Memory B cell (primary cell): ENCODE results near the gene PDE7B.

Experiments
- ATAC-seq: fragments of 150-1000 bp; cut with Tn5 transposase; 2 replicates; pipeline ENCODE4 v1.10.0; 2021; ENCODE audit warnings: low read depth, mild to moderate bottlenecking, moderate library complexity
- DNase-seq, 2 donors: peaks; one replicate each; pipeline ENCODE4 v3.0.0; 2022; ENCODE audit warnings: low spot score in 2 of 2
- H3K27ac Mint-ChIP-seq: one replicate; pipeline ENCODE4 v1.8.0; 2022; ENCODE audit warnings: mild to moderate bottlenecking, moderate library complexity, mixed read lengths
- H3K27me3 Mint-ChIP-seq: one replicate; pipeline ENCODE4 v1.8.0; 2022; ENCODE audit warnings: mixed read lengths
- H3K36me3 Mint-ChIP-seq: one replicate; pipeline ENCODE4 v1.8.0; 2022; ENCODE audit warnings: mild to moderate bottlenecking, mixed read lengths
- H3K4me1 Mint-ChIP-seq: one replicate; pipeline ENCODE4 v1.8.0; 2022; ENCODE audit warnings: mixed read lengths
- H3K4me3 Mint-ChIP-seq: one replicate; pipeline ENCODE4 v1.8.0; 2022; ENCODE audit warnings: mild to moderate bottlenecking, moderate library complexity, mixed read lengths
- H3K9me3 Mint-ChIP-seq: one replicate; pipeline ENCODE4 v1.8.0; 2022; ENCODE audit warnings: mixed read lengths

PDE7B gene

GRCh38 chr6:135828021-135828420 lies 23.5 kb upstream of the PDE7B start:
- Mint-ChIP-seq H3K36me3 (no peaks in the 10 kb centered on the region), H3K27ac (no peak overlapping the region), H3K4me3 (no peak overlapping the region), H3K9me3 (no peaks in the 10 kb centered on the region), H3K27me3 (peaks cover under 1% of the 10 kb centered on the region), H3K4me1 (no peaks in the 10 kb centered on the region)
- ATAC-seq (no peak), DNase-seq (no peak)

- Mint-ChIP-seq H3K27ac (no peak overlapping the region), H3K36me3 (no peaks in the 10 kb centered on the region), H3K4me1 (no peaks in the 10 kb centered on the region)
These were observed 21.0 kb upstream of the PDE7B start for GRCh38 chr6:135830452-135830881.

GRCh38 chr6:135831016-135831415 lies 20.5 kb upstream of the PDE7B start:
- H3K27me3 Mint-ChIP-seq: peaks cover 7% of the 10 kb centered on the region
- no peak overlapping the region for H3K4me3 Mint-ChIP-seq
- no peaks in the 10 kb centered on the region for H3K9me3 Mint-ChIP-seq
- no peak for ATAC-seq
- H3K27ac Mint-ChIP-seq: no peak overlapping the region
- H3K4me1 Mint-ChIP-seq: no peaks in the 10 kb centered on the region
- no peak for DNase-seq
- H3K36me3 Mint-ChIP-seq: no peaks in the 10 kb centered on the region

More at GRCh38 chr6:135830452-135830881, 21.0 kb upstream of the PDE7B start:
- H3K27me3 Mint-ChIP-seq: peaks cover 7% of the 10 kb centered on the region
- DNase-seq (no peak), ATAC-seq (no peak)
- no peak overlapping the region for H3K4me3 Mint-ChIP-seq
- H3K9me3 Mint-ChIP-seq: no peaks in the 10 kb centered on the region

GRCh38 chr6:135832166-135832565 lies 19.3 kb upstream of the PDE7B start:
- no peaks in the 10 kb centered on the region for H3K9me3 Mint-ChIP-seq
- H3K27me3 Mint-ChIP-seq: peaks cover 7% of the 10 kb centered on the region
- H3K27ac Mint-ChIP-seq: no peak overlapping the region
- no peaks in the 10 kb centered on the region for H3K4me1 Mint-ChIP-seq
- no peak overlapping the region for H3K4me3 Mint-ChIP-seq
- DNase-seq: no peak
- no peak for ATAC-seq
- H3K36me3 Mint-ChIP-seq: no peaks in the 10 kb centered on the region

GRCh38 chr6:135833771-135834170 lies 17.7 kb upstream of the PDE7B start:
- Mint-ChIP-seq H3K4me3 (no peak overlapping the region), H3K27me3 (peaks cover 7% of the 10 kb centered on the region), H3K27ac (no peak overlapping the region), H3K9me3 (no peaks in the 10 kb centered on the region), H3K4me1 (no peaks in the 10 kb centered on the region), H3K36me3 (no peaks in the 10 kb centered on the region)
- ATAC-seq (no peak), DNase-seq (no peak)

- Mint-ChIP-seq H3K36me3 (peaks cover under 1% of the 10 kb centered on the region), H3K9me3 (peaks cover 2% of the 10 kb centered on the region), H3K27me3 (peaks cover 8% of the 10 kb centered on the region), H3K27ac (no peak overlapping the region), H3K4me1 (no peaks in the 10 kb centered on the region), H3K4me3 (no peak overlapping the region)
- DNase-seq: no peak
- ATAC-seq: no peak
These were observed 13.6 kb upstream of the PDE7B start for GRCh38 chr6:135837735-135838449.

- Mint-ChIP-seq H3K27me3 (peaks cover 5% of the 10 kb centered on the region), H3K27ac (no peak overlapping the region), H3K4me1 (no peaks in the 10 kb centered on the region), H3K36me3 (peaks cover 2% of the 10 kb centered on the region), H3K9me3 (peaks cover 3% of the 10 kb centered on the region), H3K4me3 (no peak overlapping the region)
- ATAC-seq (no peak), DNase-seq (no peak)
These were observed 12.4 kb upstream of the PDE7B start for GRCh38 chr6:135839121-135839520.

- H3K4me3 Mint-ChIP-seq: no peak overlapping the region
- no peaks in the 10 kb centered on the region for H3K4me1 Mint-ChIP-seq
- H3K27me3 Mint-ChIP-seq: peaks cover 1% of the 10 kb centered on the region
- ATAC-seq (no peak), DNase-seq (no peak)
- no peak overlapping the region for H3K27ac Mint-ChIP-seq
- H3K36me3 Mint-ChIP-seq: peaks cover 2% of the 10 kb centered on the region
- H3K9me3 Mint-ChIP-seq: peaks cover 3% of the 10 kb centered on the region
These were observed 8.7 kb upstream of the PDE7B start for GRCh38 chr6:135842618-135843392.

- no peaks in the 10 kb centered on the region for H3K9me3 Mint-ChIP-seq
These were observed 619 bp upstream of the PDE7B start for GRCh38 chr6:135850882-135851281.

GRCh38 chr6:135852746-135853145 lies 1.2 kb downstream of the PDE7B start:
- peaks cover 19% of the 10 kb centered on the region for H3K4me1 Mint-ChIP-seq
- H3K4me3 Mint-ChIP-seq: no peak overlapping the region
- DNase-seq: no peak
- no peaks in the 10 kb centered on the region for H3K9me3 Mint-ChIP-seq
- no peak for ATAC-seq
- no peaks in the 10 kb centered on the region for H3K27me3 Mint-ChIP-seq
- H3K27ac Mint-ChIP-seq: no peak overlapping the region
- H3K36me3 Mint-ChIP-seq: no peaks in the 10 kb centered on the region

More at GRCh38 chr6:135850882-135851281, 619 bp upstream of the PDE7B start:
- Mint-ChIP-seq H3K36me3 (no peaks in the 10 kb centered on the region), H3K27ac (peak overlapping the region; percentile 83), H3K4me3 (no peak overlapping the region), H3K27me3 (no peaks in the 10 kb centered on the region), H3K4me1 (peaks cover 14% of the 10 kb centered on the region)
- no peak for ATAC-seq
- no peak for DNase-seq

- peaks cover 19% of the 10 kb centered on the region for H3K4me1 Mint-ChIP-seq
- H3K36me3 Mint-ChIP-seq: no peaks in the 10 kb centered on the region
These were observed 1.7 kb downstream of the PDE7B start for GRCh38 chr6:135853227-135853626.

GRCh38 chr6:135853986-135854385 lies 2.5 kb downstream of the PDE7B start:
- no peaks in the 10 kb centered on the region for H3K36me3 Mint-ChIP-seq
- DNase-seq: no peak
- peaks cover 19% of the 10 kb centered on the region for H3K4me1 Mint-ChIP-seq
- H3K9me3 Mint-ChIP-seq: no peaks in the 10 kb centered on the region
- no peak overlapping the region for H3K4me3 Mint-ChIP-seq
- no peaks in the 10 kb centered on the region for H3K27me3 Mint-ChIP-seq
- no peak overlapping the region for H3K27ac Mint-ChIP-seq
- ATAC-seq: no peak

More at GRCh38 chr6:135853227-135853626, 1.7 kb downstream of the PDE7B start:
- Mint-ChIP-seq H3K4me3 (no peak overlapping the region), H3K9me3 (no peaks in the 10 kb centered on the region), H3K27me3 (no peaks in the 10 kb centered on the region), H3K27ac (no peak overlapping the region)
- no peak for DNase-seq
- ATAC-seq: no peak

GRCh38 chr6:135854799-135855198 lies 3.3 kb downstream of the PDE7B start:
- ATAC-seq (no peak), DNase-seq (no peak)
- H3K4me1 Mint-ChIP-seq: peaks cover 19% of the 10 kb centered on the region
- H3K4me3 Mint-ChIP-seq: no peak overlapping the region
- peak overlapping the region; percentile 18 for H3K27ac Mint-ChIP-seq
- H3K27me3 Mint-ChIP-seq: no peaks in the 10 kb centered on the region
- H3K36me3 Mint-ChIP-seq: no peaks in the 10 kb centered on the region
- H3K9me3 Mint-ChIP-seq: no peaks in the 10 kb centered on the region

GRCh38 chr6:135858931-135859330 lies 7.4 kb downstream of the PDE7B start:
- H3K27ac Mint-ChIP-seq: no peak overlapping the region
- H3K9me3 Mint-ChIP-seq: no peaks in the 10 kb centered on the region
- H3K4me1 Mint-ChIP-seq: peaks cover 19% of the 10 kb centered on the region
- no peak overlapping the region for H3K4me3 Mint-ChIP-seq
- no peak for ATAC-seq
- H3K27me3 Mint-ChIP-seq: no peaks in the 10 kb centered on the region
- DNase-seq: no peak
- no peaks in the 10 kb centered on the region for H3K36me3 Mint-ChIP-seq
